GM21447 (cell line): ENCODE measurements around the gene FRRS1.
A peak's percentile ranks its signal among the peaks of the same experiment; 100 is the strongest.
"Not testable (repeated sequence)": the region's sequence is repeated elsewhere in the genome, so short reads cannot be mapped to it uniquely, and the experiment has no call there.

ENCODE experiments used
- ATAC-seq: cut with Tn5 transposase; IDR thresholded peaks from one replicate; pipeline ENCODE4 v1.9.1; 2021; ENCODE audit not compliant: unreplicated experiment

The FRRS1 gene

DNA sequence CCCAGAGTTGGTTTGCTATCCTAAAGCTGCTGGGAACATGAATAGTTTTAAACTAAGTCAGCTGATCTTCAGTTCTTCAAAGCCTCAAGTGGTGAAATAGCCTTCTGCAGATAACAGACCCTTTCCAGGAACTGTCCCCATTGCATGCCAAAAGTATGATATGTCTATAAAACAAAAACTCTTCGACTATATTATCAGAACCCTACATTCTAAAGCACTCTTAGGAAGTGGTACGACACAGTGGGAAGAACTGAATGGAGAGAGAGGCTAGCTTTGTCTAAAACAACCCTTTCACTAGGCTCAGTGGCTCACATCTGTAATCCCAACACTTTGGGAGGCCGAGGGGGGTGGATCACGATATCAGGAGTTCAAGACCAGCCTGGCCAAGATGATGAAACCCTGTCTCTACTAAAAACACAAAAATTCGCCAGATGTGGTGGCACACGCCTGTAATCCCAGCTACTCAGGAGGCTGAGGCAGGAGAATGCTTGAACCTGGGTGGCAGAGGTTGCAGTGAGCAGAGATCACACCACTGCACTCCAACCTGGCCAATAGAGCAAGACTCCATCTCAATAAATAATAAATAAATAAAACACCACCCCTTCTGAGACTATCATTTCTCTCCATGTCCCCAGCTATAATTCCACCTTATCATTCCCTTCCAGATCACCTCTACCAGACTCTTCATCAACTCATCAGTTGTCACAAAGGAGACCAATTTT, 2.2 kb upstream of the FRRS1 start:
- ATAC-seq = no peak

- ATAC-seq = no peak
Measured at GRCh38 chr1:99768104-99768503, 1.7 kb upstream of the FRRS1 start.

- no peak for ATAC-seq
Measured at GRCh38 chr1:99764909-99765308, 1.5 kb downstream of the FRRS1 start.

DNA sequence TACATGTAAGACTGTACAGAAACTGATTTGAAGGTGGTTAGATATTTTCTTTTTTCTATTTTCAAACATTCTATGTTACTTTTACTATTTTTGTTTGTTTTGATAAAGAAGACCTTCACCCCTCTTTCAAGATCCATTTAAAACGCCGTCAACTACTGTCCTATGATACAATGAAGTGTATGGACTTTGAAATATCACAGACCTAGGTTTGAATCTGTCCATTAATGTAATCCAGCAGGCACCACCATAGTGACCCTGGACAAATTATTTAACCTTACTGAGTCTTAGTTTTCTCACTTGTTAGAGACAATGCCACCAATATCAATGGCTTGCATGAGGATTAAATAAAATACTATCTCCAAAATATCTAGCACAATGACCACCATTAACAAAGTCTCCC, 2.0 kb downstream of the FRRS1 start:
- ATAC-seq = no peak

DNA sequence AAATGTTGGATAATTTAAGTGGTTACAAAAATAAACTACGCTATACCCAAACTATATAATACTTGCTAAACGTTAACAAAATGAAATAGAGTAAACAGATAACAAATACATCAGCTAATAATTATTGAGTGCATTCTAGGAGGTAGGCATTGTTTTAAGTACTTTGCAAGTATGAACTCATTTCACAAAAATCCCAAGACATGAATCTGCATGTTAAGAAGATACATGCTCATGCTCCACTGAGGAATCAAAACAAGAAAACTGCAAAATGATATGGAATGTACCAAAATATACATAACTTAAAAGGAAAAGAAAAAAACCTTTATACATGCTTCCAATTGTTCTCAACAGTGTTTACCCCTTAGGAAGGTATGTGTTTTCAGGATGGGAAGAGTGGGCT, 2.5 kb downstream of the FRRS1 start:
- no peak for ATAC-seq

DNA sequence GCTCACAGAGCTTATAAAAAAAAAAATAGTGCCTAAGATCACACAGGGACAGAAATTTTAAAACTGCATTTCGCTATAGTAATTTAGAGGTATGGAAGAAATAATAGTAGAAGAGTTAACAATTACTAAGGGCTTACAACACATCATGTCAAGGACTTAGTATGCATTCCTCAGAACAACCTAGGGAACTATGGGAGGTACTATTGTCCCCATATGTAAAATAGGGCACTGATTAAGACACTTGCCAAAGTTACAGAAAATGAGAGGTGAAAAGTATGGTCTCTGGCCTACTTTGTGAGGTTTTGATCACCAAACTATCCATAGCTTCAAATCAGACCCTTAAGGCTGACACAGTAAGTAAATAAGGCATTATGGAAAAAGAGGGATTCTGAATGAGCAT, 4.7 kb downstream of the FRRS1 start:
- no peak for ATAC-seq

- ATAC-seq = no peak
Measured at GRCh38 chr1:99759518-99760160, 6.8 kb downstream of the FRRS1 start.

DNA sequence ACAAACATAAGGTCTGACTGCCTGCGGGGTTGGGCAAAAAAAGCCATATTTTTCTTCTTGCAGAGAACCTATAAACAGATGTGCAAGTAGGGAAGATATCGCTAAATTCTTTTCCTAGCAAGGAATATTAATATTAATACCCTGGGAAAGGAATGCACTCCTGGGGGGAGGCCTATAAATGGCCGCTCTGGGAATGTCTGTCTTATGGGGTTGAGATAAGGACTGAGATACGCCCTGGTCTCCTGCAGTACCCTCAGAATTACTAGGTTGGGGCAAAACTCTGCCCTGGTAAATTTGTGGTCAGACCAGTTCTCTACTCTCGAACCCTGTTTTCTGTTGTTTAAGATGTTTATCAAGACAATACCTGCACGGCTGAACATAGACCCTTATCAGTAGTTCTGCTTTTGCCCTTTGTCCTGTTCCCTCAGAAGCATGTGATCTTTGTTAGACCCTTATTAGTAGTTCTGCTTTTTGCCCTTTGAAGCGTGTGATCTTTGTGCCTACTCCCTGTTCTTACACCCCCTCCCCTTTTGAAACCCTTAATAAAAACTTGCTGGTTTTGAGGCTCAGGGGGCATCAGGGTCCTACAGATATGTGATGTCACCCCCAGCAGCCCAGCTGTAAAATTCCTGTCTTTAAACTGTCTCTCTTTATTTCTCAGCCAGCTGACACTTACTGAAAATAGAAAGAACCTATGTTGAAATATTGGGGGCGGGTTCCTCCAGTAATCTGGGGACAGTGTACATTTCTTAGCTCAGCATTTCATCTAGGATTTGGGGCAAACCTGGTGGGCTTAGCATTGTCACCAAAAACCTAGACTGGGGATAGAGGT, 7.5 kb downstream of the FRRS1 start:
- not testable (repeated sequence) for ATAC-seq

DNA sequence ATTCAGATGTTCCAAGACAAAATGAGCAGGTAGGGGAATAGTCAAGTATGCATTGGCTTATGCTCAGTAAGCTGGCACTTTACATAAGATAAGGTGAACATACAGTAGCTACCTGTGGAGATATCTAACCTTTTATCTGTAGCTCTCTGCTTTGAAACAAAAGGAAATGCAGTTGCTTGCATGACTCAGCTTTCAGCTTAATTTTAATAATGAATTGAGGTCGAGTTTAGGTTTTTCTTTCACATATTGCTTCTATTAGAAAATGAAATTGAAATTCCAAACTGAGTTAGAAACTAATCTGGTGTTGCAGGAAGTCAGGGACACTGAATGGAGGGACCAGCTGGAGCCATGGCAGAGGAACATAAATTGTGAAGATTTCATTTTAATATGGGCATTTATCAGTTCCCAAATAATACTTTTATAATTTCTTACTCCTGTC, 8.3 kb downstream of the FRRS1 start:
- ATAC-seq = peak; percentile 74

DNA sequence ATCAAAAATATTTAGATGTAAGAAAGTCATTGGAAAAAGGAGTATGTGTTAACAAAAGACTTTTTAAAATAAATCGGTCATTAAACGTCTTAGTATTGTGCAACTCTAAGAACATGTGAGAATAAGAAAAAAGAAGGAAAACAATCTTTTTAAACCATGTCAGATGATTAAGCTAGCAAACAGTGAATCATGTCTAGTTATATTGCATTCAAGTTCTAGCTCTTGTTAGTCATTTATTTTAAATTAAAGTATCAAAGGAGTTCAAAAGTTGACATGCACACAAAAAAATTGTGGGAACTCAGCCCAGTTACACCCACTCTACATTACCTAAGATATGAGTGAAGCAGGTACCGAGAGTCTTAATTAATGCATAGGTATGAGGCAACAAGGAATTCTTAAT, 9.8 kb downstream of the FRRS1 start:
- ATAC-seq = no peak

GRCh38 chr1:99755664-99756063, 10.8 kb downstream of the FRRS1 start:
- no peak for ATAC-seq

GRCh38 chr1:99754697-99755096, 11.7 kb downstream of the FRRS1 start:
- no peak for ATAC-seq

DNA sequence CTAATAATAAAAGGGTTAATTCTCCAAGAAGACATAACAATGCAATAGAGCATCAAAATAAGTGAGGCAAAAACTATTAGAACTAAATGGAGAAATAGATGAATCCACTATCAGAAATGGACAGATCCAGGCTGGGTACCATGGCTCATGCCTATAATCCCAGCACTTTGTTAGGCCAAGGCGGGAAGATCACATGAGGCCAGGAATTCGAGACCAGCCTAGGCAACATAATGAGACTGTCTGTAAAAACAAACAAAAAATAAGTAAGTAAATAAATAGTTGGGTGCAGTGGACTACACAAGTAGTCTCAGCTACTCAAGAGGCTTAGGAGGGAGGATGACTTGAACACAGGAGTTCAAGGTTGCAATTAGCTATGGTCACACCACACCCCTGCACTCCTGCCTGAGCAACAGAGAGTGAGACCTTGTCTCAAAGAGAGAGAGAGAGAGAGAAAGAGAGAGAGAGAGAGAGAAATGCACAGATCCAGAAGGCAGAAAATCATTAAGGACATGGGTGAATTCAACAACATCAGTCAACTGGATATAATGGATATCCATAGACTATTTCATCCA, 12.3 kb downstream of the FRRS1 start:
- ATAC-seq = no peak

DNA sequence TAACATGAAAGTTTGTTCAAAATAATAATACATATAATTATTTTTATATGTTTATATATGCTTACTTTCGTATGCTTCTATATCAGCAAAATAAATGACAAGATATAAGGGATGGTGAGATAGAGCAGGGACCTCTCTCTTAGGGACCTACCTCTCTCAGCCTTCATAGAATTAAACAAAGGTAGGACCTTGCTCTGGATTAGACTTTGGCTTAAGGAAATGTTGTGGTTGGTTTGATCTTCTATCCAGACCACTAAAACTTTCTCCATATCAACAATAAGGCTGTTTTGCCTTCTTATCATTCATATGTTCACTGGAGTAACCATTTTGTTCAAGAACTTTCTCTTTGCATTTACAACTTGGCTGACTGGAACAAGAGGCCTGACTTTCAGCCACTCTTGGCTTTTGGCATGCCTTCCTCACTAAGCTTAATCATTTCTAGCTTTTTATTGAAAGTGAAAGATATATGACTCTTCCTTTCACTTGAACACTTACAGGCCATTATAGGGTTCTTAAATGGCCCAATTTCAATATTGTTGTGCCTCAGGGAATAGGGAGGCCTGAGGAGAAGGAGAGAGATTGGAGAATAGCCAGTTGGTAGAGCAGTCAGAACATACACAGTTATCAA, 14.4 kb downstream of the FRRS1 start:
- peak; percentile 75 for ATAC-seq

DNA sequence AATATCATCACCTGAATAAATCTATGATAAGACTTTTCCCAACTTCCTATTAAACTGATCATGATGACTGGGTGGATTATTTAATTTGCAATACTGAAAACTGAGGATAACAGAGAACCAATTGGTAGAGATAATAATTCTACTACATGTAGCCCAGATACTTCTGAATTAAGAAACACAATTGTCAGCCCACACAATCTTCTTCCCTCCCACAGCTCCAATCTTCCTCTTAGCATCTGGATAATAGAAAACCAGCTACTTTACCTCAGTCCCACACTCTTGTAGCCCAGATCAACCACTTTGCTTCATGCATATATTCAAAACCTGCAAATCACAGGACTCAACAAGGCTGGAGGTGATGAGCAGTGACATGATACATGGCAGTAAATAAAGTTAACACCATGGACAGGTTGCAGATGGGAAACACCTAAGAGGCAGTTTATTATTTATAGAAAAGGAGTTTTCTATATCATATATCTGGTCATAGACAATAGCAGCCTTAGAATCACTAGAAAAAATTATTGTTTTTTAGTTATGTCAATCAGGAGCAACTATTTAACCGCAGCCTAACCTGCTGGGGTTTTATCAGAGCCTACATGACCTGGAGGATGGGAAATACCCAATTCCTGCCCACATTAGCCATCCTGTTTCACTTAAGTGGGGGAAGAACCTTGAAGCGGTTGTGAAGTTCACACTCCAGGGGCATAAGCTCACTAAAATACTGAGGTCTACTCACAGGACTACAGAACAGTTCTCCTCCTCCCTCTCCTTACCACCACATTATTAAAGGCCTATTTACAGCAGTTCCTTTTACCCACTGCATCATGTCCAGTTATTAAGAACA, 16.7 kb downstream of the FRRS1 start:
- ATAC-seq = peak; percentile 85

- ATAC-seq = no peak
Measured at GRCh38 chr1:99748419-99748818, 18.0 kb downstream of the FRRS1 start.

DNA sequence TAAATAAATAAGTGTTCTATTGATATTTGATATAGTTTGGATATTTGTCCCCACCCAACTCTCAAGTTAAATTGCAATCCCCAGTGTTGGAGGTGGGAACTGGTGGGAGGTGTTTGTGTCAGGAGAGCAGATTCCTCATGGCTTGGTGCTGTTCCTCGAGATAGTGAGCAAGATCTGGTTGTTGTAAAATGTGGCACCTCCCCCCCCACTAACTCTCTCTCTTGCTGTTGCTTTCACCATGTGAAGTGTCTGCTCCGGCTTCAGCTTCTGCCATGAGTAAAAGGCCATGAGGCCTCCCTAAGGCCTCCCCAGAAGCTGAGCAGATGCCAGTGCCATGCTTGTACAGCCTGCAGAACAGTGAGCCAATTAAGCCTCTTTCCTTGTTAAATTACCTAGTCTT, 20.8 kb downstream of the FRRS1 start:
- no peak for ATAC-seq

- ATAC-seq = no peak
Measured at GRCh38 chr1:99745061-99745460, 21.4 kb downstream of the FRRS1 start.

DNA sequence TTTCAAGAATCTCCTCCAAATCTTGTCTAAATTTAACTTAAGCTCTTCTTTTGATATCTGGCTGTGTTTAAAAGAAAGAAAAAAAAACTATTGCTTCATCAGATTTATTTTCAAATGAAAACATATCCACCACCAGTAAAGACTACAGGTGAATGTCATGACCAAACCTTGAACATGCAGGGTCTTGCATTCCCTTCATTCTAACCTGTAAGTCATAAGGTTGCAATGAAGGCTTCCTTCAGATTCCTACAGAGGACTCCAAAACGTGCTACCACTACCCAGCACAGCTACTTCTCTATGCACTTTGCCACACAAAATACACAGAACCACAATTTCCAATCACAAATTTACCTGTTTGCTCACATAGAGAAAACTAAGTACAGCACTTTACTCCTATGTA, 26.3 kb downstream of the FRRS1 start:
- ATAC-seq = no peak

DNA sequence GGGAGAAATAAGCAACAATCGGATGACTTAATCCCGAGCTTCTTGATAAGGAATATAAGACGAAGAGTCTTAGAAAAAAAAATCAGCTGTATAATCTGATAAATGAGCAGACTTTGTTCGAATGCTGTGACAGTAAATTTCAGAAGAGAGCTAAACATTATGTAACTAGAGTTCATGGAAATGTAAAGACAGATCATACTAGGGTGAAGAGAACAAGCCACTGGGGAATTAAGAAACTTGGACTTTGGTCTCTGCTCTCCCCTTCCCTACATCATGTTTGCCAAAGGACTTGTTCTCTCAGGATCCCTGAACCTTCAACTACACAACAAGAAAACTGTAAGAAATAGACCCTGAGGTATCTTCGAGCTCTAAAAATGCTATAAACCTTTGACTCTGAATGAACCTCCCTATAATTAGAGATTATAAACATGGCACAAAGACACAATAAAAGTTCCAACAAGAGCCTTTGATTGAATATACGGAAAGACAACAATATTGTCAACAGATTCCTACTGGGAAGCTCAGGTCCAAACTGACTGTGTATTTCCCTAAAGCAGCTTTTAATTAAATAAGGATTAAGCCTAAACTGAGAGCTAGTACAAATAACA, 27.5 kb downstream of the FRRS1 start:
- ATAC-seq = no peak
